Heart left ventricle (tissue), 13 donors: ENCODE measurements around the gene DNAJC27.

Experiments used
- CTCF ChIP-seq, 12 donors: fragments of 200-600 bp; sonication (generic) in 4 of 12; IDR thresholded peaks; one replicate each; pipeline versions ENCODE4 v1.5.0 to v1.8.0; 2018 to 2022; ENCODE audit warnings: antibody characterized with exemption in 12 of 12, mild to moderate bottlenecking in 5 of 12
- POLR2A ChIP-seq, 2 donors: fragments of 450-650 bp; IDR thresholded peaks; one replicate each; pipeline ENCODE4 v1.6.1; 2017; ENCODE audit warnings: antibody characterized with exemption in 2 of 2, mild to moderate bottlenecking in 2 of 2, moderate library complexity in 2 of 2
- donor health status: ischemic (EF 13 %, LVEDD 7.1; RV severe dilation, severe dysfunction).
- donor health status: DM: no; HTN: yes; CAD: no.
- donor health status: DM: no; HTN: no; CAD: no.
- donor health status: ischemic (EF 25% LVEDD 6.9; RV normal size, moderate dysfunction).
- donor health status: ischemic (EF 25% LVEDD 5.7; RV mildly dilated, moderate dysfunction).
- donor health status: ischemic (EF 35%, LVEDD 5.7; RV mildly dilated, moderate dysfunction).
- donor health status: nonischemic (EF 11% LVEDD 7.7; RV severe dilation, severe dysfunction).
- donor health status: DM: yes; HTN: yes; CAD: no.
- donor health status: PGD.
- donor health status: ischemic (EF 29% LVEDD 5.4; RV normal size, mild dysfunction).
- donor health status: nonischemic (EF 23%, LVEDD 6.1; RV moderate dilation, normal function).

GRCh38 chr2:24930768-24931167, 41.0 kb downstream of the DNAJC27 start:
- TF ChIP-seq CTCF (IDR thresholded peaks at IDR 0.05): no peak
- TF ChIP-seq POLR2A (IDR thresholded peaks at IDR 0.05): no peak
